ENCODE results near the gene ZNF573.

GRCh38 chr19:37790244-37790925 lies 11.0 kb upstream of the ZNF573 start:
- TF ChIP-seq CTCF (IDR thresholded peaks at IDR 0.05) (no peak), POLR2A (IDR thresholded peaks at IDR 0.05) (no peak)
